Measurements from ENCODE around the gene SLC23A2. TPM values are rescaled to one million over a fixed set of nuclear protein-coding genes. Genes with fewer than 3 reads are reported as not detected.

SLC23A2 gene
- total RNA-seq, 4 donors from 2014 or later: 3.6 to 15.1 (median 11.1) TPM

DNA sequence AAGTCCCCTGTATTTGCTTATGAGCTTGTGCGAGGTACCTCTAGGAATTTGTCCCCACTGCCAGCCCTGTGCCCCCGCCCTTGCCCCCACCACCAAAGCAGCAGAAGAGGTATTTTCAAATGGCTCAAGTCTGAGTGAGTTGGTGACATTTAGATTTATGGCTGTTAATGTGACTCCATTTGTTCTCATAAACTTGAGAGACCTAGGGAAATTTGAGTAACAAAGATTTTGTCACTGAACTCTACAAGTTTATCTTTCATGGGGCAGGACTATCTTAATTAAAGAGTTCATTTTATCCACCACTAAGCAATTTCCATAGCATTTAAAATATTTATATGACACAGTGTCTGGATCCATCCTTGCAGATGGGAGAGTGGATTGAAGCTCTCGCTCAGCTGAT lies 171.1 kb downstream of the SLC23A2 start:
- intact Hi-C loops (cut with DNase I): no loop called here
- H3K27ac ChIP-seq: no peak overlapping the region
- TF ChIP-seq, protein P1, sequence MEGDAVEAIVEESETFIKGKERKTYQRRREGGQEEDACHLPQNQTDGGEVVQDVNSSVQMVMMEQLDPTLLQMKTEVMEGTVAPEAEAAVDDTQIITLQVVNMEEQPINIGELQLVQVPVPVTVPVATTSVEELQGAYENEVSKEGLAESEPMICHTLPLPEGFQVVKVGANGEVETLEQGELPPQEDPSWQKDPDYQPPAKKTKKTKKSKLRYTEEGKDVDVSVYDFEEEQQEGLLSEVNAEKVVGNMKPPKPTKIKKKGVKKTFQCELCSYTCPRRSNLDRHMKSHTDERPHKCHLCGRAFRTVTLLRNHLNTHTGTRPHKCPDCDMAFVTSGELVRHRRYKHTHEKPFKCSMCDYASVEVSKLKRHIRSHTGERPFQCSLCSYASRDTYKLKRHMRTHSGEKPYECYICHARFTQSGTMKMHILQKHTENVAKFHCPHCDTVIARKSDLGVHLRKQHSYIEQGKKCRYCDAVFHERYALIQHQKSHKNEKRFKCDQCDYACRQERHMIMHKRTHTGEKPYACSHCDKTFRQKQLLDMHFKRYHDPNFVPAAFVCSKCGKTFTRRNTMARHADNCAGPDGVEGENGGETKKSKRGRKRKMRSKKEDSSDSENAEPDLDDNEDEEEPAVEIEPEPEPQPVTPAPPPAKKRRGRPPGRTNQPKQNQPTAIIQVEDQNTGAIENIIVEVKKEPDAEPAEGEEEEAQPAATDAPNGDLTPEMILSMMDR (IDR thresholded peaks at IDR 0.05): no peak
- TF ChIP-seq POLR2A (IDR thresholded peaks at IDR 0.05): no peak
- WGBS, 2 donors: 73 to 81% methylated on average over 3 of the region's 3 CpGs
- no peak for DNase-seq
- peaks cover 0 to 7% (median 0%) of the 10 kb centered on the region in 3 donors for H3K4me1 ChIP-seq
- no peak overlapping the region for H3K4me3 ChIP-seq
- no peaks in the 10 kb centered on the region for H3K27me3 ChIP-seq
- H3K9me3 ChIP-seq: no peaks in the 10 kb centered on the region
- H3K36me3 ChIP-seq: no peaks in the 10 kb centered on the region

DNA sequence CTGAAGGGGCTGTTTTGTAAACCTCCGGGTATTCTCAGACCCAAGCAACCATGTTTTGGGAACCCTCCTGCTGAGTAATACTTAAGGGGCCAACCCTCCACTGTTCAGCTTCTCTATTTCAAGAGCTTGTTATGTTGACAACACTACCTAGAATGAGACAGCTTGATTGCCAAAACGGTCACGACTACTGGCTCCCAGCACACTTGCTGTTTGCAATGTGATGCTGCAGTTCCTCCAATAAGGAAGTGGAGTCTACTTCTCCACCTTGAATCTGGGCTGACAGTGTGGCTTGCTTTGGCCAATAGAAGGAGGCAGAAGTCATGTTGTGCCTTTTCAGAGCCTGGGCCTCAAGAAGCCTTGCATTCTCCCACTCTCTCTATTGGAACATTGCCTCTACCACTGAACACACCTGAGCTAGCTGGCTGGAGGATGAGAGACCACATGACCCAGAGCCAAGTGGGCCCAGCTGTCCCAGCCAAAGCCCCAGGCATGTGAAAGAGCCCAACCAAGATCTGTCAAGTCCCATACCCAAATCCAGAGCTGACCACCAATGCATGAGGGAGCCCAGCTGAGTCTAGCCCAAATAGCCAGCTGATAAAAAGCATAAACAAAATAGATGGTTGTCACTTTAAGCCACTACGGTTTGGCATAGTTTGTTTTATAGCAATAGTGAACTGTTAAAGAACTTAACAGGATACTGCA lies 171.6 kb downstream of the SLC23A2 start:
- intact Hi-C loops (cut with DNase I): no loop called here
- peak overlapping the region in 1 of 4 donors; percentile 51 for H3K27ac ChIP-seq
- H3K36me3 ChIP-seq: no peaks in the 10 kb centered on the region
- no peak for TF ChIP-seq POLR2A (IDR thresholded peaks at IDR 0.05)
- TF ChIP-seq, protein P1 (IDR thresholded peaks at IDR 0.05): no peak
- peaks cover 0 to 7% (median 0%) of the 10 kb centered on the region in 3 donors for H3K4me1 ChIP-seq
- H3K9me3 ChIP-seq: no peaks in the 10 kb centered on the region
- no peak overlapping the region for H3K4me3 ChIP-seq
- 48 to 66% methylated on average over 4 of the region's 4 CpGs for WGBS, 2 donors
- no peaks in the 10 kb centered on the region for H3K27me3 ChIP-seq
- no peak for DNase-seq

DNA sequence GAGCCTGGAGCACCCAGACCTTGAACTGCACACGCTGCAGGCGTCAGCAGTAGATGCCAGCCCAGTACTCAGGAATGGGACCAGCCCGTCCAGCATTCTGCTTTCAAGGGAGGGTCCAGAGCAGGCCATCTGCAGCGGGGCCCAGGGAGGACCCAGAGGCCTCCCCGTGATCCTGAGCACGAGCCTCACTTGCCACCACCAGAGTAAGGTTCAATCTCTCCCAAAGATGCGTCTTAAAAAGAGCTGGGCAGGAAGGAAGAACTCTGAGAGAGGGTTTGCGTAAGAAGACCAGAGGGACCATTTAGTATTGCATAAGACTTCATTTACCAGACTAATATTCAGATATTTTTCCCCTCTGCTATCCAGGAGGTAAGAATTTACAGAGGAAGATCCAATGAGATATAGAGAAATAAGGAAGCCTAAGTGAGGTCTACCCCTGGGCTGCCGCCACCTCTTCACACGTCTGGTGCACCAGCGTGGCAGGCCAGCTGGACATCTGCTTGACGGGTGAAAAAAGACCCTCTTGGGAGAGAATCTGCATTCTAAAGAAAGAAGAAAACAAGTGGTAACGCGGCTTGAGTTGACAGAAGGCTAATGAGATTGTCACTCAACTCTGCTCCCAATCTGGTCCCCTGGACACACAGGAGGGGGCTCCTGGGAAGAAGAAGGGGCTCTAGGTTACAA lies 172.3 kb downstream of the SLC23A2 start:
- Histone ChIP-seq H3K4me3 (no peak overlapping the region), H3K9me3 (no peaks in the 10 kb centered on the region), H3K27ac (peak overlapping the region in 1 of 4 donors; percentile 51), H3K27me3 (peaks cover 0 to 2% (median 0%) of the 10 kb centered on the region in 4 donors), H3K36me3 (no peaks in the 10 kb centered on the region), H3K4me1 (peaks cover 0 to 11% (median 2%) of the 10 kb centered on the region in 3 donors)
- intact Hi-C loops (cut with DNase I): no loop called here
- TF ChIP-seq, protein P1 (IDR thresholded peaks at IDR 0.05): no peak
- no peak for TF ChIP-seq POLR2A (IDR thresholded peaks at IDR 0.05)
- no peak for DNase-seq
- 84 to 87% methylated on average over 14 of the region's 14 CpGs for WGBS, 2 donors

DNA sequence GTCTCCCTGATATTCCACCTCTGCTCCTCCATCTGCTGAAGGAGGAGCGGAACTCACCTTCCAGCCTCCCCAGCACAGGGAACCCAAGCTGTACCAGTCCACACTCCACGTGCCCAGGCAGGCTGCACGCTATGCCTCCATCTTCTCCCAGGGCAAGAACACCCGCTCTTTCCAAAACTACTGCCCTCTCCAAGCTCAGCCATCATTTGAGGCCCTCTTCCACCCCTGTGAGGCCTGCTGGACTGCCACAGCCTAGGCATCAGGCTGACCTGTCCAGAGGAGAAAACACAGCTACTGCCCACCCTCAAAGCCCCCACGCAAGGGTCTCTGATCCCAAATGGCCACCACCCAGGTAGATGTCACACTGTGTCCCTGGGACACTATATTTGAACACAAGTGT lies 179.7 kb downstream of the SLC23A2 start:
- Histone ChIP-seq H3K4me1 (peaks cover 13 to 49% (median 25%) of the 10 kb centered on the region in 3 donors), H3K27ac (peak overlapping the region in 3 of 4 donors; percentile 63 to 83 (median 74)), H3K9me3 (no peaks in the 10 kb centered on the region), H3K27me3 (peaks cover 0 to 34% (median 0%) of the 10 kb centered on the region in 4 donors), H3K4me3 (peak overlapping the region in 2 of 4 donors; percentile 73), H3K36me3 (no peaks in the 10 kb centered on the region)
- TF ChIP-seq, protein P1 (IDR thresholded peaks at IDR 0.05): no peak
- no peak for TF ChIP-seq POLR2A (IDR thresholded peaks at IDR 0.05)
- 95 to 100% methylated on average over 3 to 5 of the region's 5 CpGs for WGBS, 2 donors
- no peak for DNase-seq
- intact Hi-C loops (cut with DNase I): no loop called here
